ENCODE data around the gene USHBP1.

The USHBP1 gene

GRCh38 chr19:17240062-17240752, 24.3 kb downstream of the USHBP1 start:
- no peak for DNase-seq (ENCODE audit: low read depth)

DNA sequence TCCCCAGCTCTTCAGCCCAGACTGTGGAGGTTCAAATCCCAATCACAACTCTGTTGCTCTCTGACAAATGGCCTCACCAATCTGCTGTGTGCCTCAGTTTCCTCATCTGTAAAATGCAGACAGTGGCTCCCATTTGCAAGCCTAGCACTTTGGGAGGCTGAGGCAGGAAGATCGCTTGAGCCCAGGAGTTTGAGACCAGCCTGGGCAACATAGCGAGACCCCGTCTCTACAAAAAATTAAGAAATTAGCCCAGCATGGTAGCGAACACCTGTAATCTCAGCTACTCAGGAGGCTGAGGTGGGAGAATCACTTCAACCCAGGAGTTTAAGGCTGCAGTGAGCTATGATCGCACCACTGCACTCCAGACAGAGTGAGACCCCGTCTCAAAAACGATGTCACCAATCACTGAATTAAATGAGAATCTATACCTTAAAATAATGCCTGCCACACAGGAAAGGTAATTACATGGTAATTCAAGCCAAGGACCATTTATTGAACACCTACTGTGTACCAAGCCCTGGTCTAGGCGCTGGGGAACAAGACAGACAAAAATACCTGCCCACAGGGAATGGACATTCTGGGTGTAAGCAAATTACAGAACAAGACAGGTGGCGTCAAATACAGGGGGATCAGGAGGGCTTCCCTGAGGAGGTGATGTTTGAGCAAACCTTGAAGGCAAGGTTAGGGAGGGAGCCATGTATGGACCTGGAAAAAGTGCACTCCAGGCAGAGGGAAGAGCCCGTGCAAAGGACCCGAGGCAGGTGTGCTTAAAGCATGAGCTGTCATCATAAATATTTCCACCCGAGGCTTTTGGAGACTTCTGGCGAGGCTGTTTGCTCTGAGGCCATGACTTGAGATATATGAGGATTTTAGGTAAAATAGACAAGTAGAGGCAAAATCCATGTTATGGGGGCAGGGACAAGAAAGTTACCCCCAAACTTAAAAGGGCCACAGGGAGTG, 26.5 kb downstream of the USHBP1 start:
- DNase-seq (ENCODE audit: low read depth) = no peak

- no peak for DNase-seq (ENCODE audit: low read depth)
Observed at GRCh38 chr19:17236811-17237543, 27.6 kb downstream of the USHBP1 start.

DNA sequence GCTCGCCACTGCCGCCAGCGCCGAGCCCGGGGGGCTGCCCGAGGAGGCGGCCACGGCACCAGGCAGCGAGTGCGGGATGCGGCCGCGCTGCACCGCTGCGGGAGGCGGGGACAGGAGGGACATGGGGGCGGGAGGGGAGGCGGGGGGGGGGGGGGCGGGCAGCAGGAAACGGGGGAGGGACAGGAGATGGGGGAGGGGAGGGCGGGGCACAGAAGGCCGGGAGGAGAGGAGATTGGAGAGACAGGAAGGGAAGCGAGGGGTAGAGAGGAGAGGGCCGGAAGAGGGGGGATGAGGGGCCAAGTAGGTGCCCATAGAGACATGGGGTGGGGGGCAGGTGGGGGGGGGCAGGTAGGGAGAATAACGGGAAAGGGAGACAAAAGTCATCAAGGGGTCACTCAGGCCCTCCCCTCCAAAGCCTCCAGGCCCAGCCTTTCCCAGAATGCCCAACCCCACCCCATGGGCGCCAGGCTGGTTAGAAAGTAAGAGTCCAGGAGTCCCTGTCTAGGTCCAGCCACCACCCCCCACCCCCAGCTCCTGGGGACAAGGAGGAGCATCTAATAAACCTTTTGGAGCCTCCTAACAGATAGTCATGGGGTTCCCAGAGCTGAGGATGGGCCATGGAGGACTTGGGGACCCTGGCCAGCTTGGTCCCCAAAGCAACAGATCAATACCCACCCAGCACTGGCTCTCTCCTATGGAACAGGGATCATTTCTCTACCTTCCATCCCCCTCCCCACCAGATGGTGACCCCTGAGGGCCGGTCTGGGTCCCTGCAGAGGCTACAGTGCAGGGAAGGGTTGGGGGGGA, 28.4 kb downstream of the USHBP1 start:
- no peak for DNase-seq (ENCODE audit: low read depth)

GRCh38 chr19:17235300-17235970, 29.1 kb downstream of the USHBP1 start:
- no peak for DNase-seq (ENCODE audit: low read depth)

DNA sequence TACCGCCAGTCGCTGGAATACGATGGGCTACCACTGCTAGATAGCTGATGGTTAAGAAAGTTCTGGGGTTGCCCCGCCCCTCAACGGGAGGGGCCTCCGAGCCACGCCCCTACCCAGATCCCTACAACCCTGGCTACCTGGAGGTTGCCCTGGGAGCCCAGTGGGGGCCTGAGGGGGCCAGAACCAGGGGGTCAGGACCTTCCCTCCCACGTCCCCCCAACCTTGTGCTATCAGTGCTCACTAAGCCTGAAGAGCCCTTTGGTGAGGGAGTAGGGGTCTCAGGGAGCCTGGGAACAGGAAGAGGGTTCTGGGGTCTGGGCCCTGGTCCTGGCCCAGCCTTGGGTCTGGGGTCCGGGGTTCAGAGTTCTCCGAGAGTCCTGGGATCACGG, 29.6 kb downstream of the USHBP1 start:
- DNase-seq (ENCODE audit: low read depth) = no peak

- DNase-seq (ENCODE audit: low read depth) = no peak
Observed at GRCh38 chr19:17232258-17232657, 32.3 kb downstream of the USHBP1 start.

DNA sequence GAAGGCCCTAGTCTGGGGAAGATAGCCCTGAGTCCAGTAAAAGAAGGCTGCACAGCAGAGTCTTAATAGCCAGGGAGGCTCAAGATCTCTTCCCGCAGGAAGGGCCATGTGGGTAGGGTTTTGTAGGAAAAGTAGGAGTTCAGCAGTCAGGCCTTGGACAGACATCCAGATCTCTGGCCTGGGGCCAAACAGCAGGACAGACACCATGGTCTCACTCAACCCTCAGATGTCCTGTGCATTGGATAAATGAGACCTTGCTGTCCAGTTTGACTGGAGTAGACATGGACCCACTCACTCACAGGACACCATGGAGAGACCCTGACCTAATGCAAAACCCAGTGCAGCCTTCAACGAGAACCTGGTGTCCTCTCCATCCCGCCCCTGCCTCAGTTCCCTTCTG, 34.7 kb downstream of the USHBP1 start:
- no peak for DNase-seq (ENCODE audit: low read depth)

DNA sequence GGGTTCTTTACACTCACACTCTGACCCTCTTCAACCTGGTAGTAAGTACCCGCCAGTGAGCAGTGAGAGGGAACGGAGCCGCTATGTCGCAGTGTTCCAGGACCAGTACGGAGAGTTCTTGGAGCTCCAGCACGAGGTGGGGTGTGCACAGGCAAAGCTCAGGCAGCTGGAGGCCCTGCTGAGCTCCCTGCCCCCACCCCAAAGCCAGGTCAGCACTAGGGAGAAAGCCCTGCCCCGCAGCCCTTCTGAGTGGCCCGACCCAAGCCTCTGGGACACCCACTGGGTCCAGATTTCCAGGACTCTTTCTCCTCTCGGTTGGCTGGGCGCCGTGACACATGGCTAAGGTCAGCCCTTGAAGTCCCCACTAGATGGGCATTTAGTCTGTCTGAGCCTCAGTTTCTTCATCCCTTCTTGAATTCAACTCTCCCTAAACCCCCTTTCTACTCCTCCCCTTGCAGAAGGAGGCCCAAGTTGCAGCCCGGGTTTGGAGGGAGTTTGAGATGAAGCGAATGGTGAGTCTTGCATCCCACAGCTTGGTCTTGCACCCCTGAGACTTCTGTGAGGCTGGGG, 36.7 kb downstream of the USHBP1 start:
- DNase-seq (ENCODE audit: low read depth) = no peak

DNA sequence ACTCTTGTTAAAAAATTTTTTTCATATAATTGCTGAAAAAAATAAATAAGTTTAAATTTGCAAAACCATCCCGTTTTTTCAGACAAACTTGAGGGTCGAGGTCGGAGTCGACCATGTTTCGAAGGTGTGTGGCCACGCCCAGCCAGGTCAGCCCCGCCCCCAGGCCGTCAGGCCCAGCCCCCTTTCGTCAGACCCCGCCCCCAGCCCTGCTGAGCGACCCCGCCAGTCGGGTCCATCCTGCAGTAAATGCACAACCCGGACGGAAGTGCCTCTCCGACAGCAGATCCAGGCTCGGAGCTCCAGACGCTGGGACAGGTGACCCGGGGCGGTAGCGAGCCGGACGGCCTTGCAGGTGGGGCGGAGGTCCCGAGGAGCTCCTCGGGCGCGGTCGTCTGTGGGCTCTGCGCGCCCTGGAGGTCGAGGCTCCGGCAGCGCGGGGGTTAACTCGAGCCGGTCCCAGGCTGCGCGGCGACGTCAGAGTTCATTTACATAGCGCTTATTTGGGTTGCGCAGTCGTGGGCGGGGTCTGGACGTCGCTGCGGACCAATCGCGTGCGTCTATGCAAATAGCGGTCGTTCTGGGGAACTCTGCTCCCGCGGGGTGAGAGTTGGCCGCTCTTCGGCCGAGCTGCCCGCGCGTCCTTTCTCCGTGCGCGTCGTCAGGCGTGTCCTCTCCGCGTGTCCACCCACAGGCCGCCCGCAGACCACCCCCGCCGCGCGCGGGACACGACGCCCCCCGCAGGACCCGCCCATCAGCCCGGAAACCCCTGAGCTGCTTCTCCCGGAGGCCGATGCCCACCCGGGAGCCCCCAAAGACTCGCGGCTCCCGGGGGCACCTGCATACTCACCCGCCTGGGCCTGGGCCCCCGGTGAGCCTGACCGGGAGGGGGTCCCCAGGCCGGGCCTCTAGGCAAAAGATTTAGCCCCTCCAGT, 38.3 kb downstream of the USHBP1 start, which contains the start of gene OCEL1:
TSS of gene OCEL1 (plus strand) at position 225 of the 932 bp plus-strand sequence. CDS start at position 247, 22 bp downstream.
- DNase-seq (ENCODE audit: low read depth) = peak; percentile 93

DNA sequence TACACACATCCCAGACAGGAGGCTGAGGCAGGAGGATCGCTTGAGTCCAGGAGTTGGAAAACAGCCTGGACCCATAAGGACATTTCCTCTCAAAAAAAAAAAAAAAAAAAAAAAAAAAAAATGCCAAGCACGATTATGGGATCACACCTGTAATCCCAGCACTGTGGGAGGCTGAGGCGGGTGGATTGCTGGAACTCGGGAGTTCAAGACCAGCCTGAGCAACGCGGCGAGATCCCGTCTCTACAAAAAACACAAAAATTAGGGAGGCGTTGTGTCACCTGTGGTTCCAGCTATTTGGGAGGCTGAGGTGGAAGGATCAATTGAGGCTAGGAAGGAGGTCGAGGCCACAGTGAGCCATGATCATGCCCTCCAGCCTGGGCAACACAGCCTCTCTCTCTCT, 39.5 kb downstream of the USHBP1 start:
- no peak for DNase-seq (ENCODE audit: low read depth)

DNA sequence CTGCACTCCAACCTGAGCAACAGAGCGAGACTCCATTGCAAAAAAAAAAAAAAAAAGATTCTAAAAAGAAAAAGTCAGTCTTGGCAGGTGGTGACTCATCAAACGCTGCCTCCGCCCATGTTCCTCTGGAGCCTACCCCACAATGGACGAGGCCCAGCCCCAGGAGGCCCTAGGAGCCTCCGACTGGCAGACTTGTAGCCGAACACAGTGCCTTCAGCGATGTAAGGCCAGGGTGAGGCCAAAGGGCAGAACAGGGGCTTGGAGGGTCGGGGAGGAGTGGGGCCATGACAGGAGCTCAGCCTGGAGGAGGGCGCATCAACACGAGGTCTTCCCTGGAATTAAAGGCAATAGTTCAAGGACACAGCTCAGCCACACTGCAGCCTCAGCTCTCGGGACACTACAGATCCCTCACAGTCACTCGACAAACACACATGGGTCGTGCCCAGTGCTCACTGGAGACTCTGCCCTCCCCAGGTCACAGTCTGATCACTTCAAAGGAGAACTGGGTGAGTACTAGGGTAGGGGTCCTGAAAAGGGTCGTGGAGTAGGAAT, 44.3 kb downstream of the USHBP1 start:
- DNase-seq (ENCODE audit: low read depth) = peak; percentile 83

- no peak for DNase-seq (ENCODE audit: low read depth)
Observed at GRCh38 chr19:17219286-17219685, 45.3 kb downstream of the USHBP1 start.

DNA sequence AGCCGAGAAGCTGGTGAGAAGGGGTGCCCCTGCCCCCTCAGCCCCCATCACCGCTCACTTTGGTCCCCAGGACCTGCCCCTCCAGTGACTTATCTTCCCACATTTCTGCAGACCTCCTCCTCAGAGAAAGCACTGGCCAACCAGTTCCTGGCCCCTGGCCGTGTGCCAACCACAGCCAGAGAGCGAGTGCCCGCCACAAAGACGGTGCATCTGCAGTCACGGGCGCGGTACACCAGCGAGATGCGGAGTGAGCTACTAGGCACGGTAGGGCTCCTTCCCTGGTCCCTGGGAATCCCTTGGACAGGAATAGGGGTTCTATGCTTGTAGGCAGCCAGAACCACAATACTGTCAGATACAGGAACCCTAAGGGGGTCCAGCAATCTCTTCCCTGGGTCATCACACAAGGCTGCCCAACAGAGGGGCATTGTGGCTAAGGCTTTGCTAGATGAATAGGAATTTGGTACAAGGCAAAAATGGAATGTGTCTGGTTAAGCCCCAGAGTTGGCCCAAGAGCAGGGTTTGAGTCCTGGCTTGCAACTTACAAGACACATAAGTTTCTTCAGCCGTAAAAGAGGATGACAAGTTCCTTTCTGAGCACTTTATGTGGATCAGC, 48.4 kb downstream of the USHBP1 start:
- DNase-seq (ENCODE audit: low read depth) = no peak

DNA sequence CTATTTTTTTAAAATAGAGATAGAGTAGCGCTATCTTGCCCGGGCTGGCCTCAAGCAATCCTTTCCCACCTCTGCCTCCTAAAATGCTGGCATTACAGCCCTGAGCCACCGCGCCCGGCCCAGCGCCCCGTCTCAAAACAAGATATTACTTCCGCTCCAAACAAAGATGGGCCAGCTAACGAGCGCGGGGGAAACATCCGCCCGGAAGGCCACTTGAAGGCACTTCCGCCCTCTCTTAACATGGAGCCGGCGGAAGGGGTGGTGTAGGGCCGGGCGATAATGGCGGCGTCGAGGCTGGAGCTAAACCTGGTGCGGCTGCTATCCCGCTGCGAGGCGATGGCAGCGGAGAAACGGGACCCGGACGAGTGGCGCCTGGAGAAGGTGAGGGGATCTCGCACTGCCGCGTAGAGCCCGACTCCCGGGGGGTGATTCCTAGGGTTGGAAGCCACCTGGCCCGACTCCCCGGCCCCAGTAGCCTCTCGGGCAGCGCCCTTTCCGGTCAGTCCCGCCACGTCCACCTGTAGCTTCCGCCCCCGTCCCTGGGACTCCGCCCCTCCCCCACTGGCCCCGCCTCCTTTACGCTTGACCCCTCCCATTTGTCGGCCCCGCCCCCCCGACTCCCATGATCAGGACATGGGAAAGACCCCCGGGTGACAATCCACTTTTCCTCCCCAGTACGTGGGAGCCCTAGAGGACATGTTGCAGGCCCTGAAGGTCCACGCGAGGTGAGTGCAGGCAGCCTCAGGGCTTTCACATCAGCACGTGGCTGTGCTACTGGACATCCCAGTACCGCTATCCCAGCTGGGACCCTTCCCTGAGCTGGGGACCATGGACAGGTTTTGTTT, 49.2 kb downstream of the USHBP1 start, which contains the start of gene USE1:
TSS of gene USE1 (plus strand) at position 231 of the 845 bp plus-strand sequence. CDS start at position 280, 49 bp downstream.
- DNase-seq (ENCODE audit: low read depth) = peak; percentile 83

- DNase-seq (ENCODE audit: low read depth) = no peak
Observed at GRCh38 chr19:17214508-17215126, 49.9 kb downstream of the USHBP1 start.

DNA sequence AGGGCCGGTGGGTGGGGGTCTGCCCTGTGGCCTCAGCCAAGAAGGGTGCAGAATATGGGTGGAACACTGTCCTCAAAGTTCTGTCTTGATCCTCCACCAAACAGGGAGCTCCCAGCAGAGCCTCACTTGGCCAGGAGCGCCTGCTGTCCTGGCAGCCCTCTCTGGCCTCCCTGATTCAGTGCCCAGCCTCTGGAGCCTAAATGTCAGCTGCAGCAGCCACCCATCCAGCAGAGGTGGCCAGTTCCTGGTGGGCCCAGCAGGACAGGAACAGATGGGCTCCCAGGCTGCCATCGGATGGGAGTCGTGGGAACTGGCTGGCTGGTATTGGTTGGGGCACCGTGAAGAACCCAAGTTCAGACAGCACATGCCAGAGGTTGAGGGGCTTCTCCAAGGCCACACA, 51.2 kb downstream of the USHBP1 start:
- no peak for DNase-seq (ENCODE audit: low read depth)
